ENCODE data around the gene NUP54. TPM values are rescaled to one million over a fixed set of nuclear protein-coding genes. Genes with fewer than 3 reads are reported as not detected.
A peak's percentile ranks its signal among the peaks of the same experiment; 100 is the strongest.

Gene NUP54
- total RNA-seq, 4 donors from 2014 or later: 15.6 to 32.2 (median 23.9) TPM

DNA sequence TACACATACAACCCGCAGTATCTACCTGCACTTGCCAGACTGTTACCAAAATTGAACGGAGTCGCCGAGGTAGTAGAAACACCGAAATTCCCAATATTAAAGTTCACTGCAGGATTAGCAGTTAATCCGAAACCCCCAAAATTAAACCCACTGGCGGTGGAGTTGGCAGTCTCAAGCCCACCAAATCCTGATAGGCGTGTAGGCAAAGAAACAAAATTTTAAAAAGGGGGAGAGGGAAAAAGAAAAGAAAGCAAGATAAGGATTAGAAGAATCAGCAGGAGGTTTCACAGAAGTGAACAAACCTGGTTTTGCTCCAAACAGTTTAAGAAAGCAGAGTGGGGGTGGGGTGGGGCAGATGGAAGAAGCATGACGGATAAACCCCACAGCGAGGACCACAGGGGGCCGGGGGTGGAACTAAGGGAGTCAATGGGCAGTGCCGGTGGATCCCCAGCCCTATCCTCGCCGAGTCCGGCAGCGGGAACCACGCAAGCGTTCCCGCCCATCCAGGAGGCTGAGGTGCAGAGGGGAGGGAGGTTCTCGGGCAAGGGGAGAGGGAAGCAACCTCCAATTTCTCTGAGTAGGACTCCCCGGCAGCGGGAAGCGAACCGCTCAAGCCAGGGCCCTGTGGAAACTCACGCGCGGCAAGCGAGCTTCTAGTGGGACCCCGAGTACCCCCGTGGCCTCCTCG is 599 bp downstream of the NUP54 start:
- Histone ChIP-seq H3K4me3 (peak overlapping the region; percentile 96 to 99 (median 98)), H3K9me3 (no peaks in the 10 kb centered on the region), H3K27ac (peak overlapping the region; percentile 87 to 97 (median 93)), H3K27me3 (no peaks in the 10 kb centered on the region), H3K36me3 (peaks cover 0 to 17% (median 0%) of the 10 kb centered on the region in 3 donors), H3K4me1 (peaks cover 0 to 22% (median 4%) of the 10 kb centered on the region in 4 donors)
- peak in 2 of 3 donors; percentile 21 to 64 for DNase-seq
- TF ChIP-seq CTCF (IDR thresholded peaks at IDR 0.05) (no peak), POLR2A (IDR thresholded peaks at IDR 0.05) (no peak)

- H3K4me3 ChIP-seq: no peak overlapping the region
- peaks cover 0 to 40% (median 0%) of the 10 kb centered on the region in 3 donors for H3K36me3 ChIP-seq
- H3K27ac ChIP-seq: no peak overlapping the region
- peaks cover 0 to 21% (median 4%) of the 10 kb centered on the region in 4 donors for H3K4me1 ChIP-seq
- TF ChIP-seq POLR2A (IDR thresholded peaks at IDR 0.05) (no peak), CTCF (IDR thresholded peaks at IDR 0.05) (no peak)
- DNase-seq: no peak
- no peaks in the 10 kb centered on the region for H3K27me3 ChIP-seq
- H3K9me3 ChIP-seq: no peaks in the 10 kb centered on the region
Observed at GRCh38 chr4:76144546-76144945, 3.7 kb downstream of the NUP54 start.

- Histone ChIP-seq H3K27me3 (no peaks in the 10 kb centered on the region), H3K4me3 (no peak overlapping the region), H3K27ac (no peak overlapping the region), H3K9me3 (no peaks in the 10 kb centered on the region), H3K4me1 (peaks cover 0 to under 1% (median 0%) of the 10 kb centered on the region in 4 donors), H3K36me3 (peaks cover 0 to 62% (median 0%) of the 10 kb centered on the region in 3 donors)
- DNase-seq: no peak
- TF ChIP-seq POLR2A (IDR thresholded peaks at IDR 0.05) (no peak), CTCF (IDR thresholded peaks at IDR 0.05) (no peak)
Observed at GRCh38 chr4:76141241-76141640, 7.0 kb downstream of the NUP54 start.

- Histone ChIP-seq H3K9me3 (no peaks in the 10 kb centered on the region), H3K27ac (no peak overlapping the region), H3K36me3 (peaks cover 0 to 54% (median 0%) of the 10 kb centered on the region in 3 donors), H3K4me3 (no peak overlapping the region), H3K27me3 (no peaks in the 10 kb centered on the region), H3K4me1 (no peaks in the 10 kb centered on the region)
- no peak for TF ChIP-seq CTCF (IDR thresholded peaks at IDR 0.05)
- TF ChIP-seq POLR2A (IDR thresholded peaks at IDR 0.05): no peak
- no peak for DNase-seq
Observed at GRCh38 chr4:76127754-76128153, 20.4 kb downstream of the NUP54 start.

DNA sequence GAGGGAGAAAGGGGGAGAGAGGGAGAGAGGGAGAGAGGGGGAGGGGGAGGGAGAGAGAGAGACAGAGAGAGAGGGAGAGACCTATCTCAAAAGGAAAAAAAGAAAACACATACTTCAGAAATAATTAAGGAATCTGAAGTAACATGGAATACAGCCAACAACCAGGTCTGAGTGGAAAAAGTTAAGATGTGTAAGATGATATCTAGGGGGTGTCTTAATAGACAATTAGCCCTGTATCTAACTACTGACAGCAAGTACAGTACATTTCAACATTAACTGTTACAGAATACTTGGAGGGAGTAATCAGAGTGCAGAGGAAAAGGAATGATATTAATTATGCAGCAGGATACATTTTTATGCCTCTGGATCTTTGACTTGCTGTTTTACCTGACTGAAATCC is 22.4 kb downstream of the NUP54 start:
- Histone ChIP-seq H3K27ac (no peak overlapping the region), H3K36me3 (peaks cover 0 to 56% (median 0%) of the 10 kb centered on the region in 3 donors), H3K4me1 (no peaks in the 10 kb centered on the region), H3K9me3 (no peaks in the 10 kb centered on the region), H3K4me3 (no peak overlapping the region), H3K27me3 (no peaks in the 10 kb centered on the region)
- TF ChIP-seq CTCF (IDR thresholded peaks at IDR 0.05) (no peak), POLR2A (IDR thresholded peaks at IDR 0.05) (no peak)
- DNase-seq: no peak

Data from Peyer's patch (tissue), 4 donors.